ENCODE data around the gene MYO18A.

The MYO18A gene

DNA sequence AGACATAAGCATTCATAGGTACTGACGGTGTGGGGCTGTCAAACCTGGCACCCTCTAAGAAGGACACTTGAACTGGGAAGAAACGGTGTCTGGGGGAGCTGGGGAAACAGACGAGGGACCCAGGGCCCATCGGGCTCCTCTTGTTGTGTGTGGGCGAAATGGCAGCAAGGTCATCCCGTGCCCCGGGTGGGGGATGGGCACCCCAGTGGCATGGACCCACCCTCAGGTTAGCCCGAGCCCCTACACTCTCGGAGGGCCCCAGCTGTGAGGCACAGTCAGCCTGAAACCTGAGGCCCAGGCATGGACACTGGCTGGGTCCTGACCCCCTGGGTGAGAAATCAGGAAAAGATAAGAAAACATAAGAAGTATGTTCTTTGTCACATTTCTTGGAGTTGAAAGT is 57.1 kb downstream of the MYO18A start:
- no peak for DNase-seq (ENCODE audit: low read depth)

DNA sequence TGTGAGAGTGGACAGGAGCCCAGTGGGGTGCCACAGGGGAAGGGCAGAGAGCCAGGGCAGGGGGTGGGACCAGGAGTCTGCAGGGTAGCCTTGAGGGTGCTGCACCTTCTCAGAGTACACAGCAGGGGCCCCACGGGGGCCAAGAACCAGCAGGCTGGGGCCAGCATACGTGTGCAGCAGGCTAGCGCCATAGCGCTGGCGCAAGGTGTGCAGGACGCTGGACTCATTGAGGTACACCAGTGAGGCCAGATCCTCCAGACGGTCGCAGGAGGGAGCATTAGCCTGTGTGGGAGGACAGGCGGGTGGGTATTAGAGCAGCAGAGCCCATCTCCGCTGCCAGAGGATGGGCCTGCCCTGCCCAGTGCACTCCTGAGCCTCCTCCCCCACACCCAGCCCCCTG is 58.8 kb downstream of the MYO18A start:
- no peak for DNase-seq (ENCODE audit: low read depth)

DNA sequence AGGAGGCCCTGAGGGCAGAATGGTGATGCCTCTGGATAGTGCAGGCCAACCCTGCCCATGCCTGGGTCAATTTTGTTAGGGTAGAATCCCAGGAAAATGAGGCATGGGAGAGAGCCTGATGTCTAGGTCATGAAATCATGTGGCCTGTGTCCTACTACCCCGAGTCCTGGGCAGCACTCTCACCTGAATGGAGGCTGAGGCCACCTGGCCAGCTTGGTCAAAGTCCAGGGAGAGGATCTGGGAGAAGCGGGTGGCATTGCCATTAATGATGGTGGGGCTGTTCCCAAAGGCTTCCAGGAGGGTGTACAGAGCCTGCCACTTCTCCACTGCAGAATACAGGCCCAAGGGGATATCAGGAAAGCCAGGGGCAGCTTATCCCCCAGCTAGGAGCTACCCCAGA is 59.8 kb downstream of the MYO18A start:
- DNase-seq (ENCODE audit: low read depth) = no peak

DNA sequence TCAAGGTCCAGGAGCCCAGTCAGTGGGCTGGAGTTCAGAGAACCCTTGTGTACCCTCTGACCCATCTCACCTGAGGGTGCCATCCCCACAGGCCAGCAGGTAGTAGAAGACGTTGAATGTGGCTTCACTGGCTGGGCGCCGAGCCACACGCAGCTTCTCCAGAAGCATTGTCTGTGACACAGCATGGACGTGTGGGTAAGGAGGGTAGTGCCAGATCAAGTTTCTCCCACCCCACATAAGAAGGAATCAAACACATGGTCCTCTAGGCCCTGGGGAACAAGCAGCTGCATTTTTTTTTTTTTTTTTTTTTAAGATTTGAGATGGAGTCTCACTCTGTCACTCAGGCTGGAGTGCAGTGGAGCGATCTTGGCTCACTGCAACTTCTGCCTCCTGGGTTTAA is 60.9 kb downstream of the MYO18A start:
- no peak for DNase-seq (ENCODE audit: low read depth)

DNA sequence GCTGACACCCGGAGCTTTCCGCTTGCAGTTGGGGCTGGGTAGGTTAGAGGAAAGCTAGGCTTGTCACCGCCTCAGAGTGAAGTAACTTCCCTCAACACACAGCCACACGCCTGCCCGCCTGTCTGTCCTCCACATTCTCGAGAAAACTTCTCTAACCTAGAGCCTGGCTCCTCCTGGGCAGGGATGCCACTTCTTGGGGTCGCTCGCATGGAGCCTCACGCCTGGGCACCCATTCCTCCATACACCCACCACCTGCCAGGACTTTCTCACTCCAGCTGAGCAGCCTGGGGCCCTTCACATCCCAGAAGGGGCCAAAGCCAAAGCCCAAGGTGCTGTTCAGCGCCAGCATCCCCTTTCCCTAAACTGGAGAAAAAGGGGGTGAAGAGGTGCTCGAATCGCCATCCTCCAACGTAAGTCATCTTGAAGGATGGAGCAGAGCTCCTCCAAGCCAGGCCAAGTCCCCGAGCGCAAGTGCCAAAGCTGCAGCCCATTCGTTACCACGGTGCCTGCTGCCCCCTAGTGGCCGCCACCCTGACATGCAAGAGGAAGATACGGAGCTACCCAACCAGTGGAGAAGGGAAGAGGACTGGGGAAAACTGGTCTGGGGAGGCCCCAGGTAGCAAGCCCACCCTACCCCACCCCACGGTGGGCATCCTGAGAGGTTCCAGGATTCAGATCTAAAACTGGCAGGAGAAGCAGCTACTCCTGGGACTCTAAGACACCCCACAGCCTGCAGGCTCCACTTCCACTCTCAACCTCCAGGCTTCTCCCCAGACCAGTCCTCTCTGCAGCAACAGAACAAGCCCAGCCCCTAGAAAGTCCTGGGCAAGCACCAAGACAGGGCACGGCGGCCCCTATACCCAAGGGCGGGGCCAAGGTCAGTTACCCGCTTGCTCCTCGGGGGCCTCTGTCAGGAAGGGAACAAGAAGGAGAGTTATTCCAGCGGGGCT is 63.1 kb downstream of the MYO18A start:
- DNase-seq (ENCODE audit: low read depth) = peak; percentile 44

DNA sequence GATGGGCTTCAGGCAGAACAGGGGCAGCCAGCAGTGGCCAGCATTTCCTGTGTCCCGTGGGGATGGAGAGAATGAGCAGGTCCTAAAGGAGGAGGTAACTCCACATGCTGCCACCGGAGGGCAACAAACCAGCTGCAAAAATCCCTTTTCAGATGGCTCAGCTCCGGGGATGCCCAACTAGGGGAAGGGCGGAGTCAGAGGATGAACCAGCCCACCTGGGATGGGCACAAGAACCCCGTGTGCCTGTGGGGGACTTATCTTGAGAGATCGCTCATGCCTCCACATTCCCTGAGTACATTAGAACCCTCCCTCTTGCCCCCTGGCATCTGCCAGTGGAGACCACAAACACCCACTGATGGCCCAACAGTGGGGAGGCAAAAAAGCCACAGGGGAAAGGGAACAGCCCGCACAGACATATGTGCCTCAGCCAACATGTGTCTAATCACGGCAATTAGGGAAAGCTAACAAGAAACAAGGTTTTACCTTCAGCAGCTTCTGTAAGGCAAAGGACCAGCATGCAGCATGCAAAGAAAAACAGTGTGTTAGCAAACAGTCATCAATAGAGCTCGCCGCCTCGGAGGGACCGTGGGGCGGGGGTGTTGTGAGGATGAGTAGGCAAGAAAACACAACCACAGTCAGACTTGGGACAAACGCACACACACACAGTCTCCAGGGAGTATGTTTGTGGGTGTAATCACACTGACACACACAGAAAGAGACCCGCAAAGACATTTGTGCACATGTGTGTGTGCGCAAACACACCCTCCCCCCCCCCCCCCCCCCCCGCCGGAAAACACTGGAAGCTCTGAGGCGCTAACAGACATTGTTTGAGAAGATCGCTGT is 64.0 kb downstream of the MYO18A start:
- peak; percentile 42 for DNase-seq (ENCODE audit: low read depth)

DNA sequence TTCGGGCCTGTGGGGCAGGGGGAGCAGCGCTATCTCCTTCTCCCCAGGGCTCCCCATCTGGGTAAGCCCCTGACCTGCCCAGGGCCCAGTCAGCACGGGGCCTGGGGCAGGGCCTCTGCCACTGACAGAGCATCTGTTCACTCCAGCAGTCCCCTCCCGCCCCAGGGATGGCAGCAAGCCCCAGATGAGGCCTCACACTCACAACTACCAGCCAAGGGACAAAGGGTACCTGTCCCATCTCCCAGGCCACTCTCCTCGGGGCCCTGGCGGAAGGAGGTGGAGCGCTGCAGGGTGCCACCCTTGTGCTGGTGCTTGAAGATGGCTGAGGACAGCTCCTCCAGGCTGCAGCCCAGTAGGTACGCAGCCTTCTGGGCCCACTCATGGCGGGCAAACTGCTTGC is 64.8 kb downstream of the MYO18A start:
- no peak for DNase-seq (ENCODE audit: low read depth)

DNA sequence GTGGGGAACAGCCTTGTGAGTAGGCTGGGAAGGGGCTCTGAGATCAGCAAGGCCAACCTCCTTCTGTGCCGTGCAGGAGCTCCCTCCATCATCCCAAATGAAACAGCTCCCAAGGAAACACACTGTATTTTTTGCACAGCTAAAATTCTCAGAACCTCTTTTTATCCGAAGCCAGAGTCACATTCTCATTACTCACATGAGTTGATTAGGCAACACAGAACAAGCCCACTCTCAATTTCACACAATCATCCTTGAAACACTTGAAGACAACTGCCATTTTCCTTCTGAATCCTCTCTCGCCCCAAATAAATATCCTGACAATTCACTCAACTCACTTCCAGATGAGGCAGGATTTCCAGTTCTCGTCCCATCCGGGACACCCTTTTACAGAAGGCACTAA is 66.1 kb downstream of the MYO18A start:
- no peak for DNase-seq (ENCODE audit: low read depth)

DNA sequence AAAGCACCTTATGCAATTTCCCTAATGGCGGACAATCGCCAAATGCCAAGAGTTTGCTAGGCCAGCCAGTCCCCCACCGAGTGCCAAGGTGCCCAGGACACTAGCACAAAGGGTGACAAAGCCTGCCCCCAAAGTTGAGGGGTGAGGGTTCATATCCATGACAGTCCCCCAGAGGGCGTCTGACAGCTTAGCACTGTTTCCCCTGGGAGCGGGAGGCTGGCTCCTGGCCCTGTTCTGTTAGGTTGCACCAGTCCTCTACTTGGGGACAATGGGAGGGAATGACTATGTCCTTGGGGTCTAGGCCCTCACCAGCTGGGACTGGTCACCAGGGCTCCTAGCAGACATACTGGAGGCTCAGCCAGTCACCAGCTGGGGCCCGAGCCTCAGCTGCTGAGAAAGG is 66.9 kb downstream of the MYO18A start:
- DNase-seq (ENCODE audit: low read depth) = no peak

DNA sequence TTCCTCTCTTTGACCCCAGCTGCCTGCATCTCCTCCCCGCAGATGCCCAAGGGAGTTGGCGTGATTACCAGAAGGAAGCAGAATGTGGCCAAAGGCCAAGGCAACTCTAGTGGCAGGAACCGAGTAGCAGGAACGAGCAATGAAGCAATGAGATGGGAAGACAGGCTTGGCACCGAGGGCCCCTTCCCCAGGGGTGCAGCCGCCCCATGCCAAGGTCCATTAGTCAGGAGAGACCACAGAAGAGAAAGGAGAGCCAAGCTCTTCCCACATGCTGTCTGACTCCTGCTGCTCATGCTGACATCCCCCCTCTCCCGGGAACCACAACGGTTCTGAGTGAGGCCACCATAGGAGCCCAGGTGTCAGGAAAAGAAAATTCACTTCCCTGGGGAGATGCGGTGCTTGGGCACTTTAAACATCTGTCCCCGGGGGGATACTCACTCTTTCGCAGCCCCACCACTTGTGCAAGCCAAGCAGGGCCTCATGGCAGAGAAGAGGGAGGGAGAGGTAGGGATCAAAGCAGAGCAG is 67.4 kb downstream of the MYO18A start:
- DNase-seq (ENCODE audit: low read depth) = peak; percentile 94

DNA sequence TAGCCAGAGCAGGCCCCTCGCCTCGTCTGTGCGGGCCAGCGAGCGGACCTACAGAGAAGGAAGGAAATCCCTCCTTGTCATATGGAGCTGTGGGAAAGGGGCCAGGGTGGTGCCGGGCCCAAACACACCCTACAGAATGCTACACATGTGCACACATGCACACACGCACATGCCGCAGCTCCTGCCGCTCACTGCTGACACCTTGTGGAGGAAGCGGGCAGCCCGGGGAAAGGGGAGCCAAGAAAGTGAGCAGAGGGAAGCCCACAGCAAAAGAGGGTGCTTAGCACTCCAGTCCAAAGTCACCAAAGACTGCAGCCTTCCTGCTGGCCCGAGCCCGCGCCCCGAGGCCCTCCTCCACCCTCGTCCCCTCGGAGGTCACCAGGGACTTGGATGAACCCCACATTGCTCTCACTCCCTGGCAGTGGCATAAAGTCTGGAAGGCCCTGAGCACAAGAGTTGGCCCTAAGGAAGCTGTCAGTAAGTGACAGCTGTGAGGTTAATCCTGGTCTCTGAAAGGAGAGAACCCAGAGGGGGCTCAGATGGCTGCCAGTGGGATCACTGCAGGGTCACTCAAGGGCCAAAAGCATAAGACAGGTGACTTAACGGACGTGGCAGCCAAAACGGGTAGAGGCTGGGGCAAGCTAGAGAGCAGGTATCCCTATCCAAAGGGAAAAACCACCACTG is 68.2 kb downstream of the MYO18A start:
- DNase-seq (ENCODE audit: low read depth) = peak; percentile 64

DNA sequence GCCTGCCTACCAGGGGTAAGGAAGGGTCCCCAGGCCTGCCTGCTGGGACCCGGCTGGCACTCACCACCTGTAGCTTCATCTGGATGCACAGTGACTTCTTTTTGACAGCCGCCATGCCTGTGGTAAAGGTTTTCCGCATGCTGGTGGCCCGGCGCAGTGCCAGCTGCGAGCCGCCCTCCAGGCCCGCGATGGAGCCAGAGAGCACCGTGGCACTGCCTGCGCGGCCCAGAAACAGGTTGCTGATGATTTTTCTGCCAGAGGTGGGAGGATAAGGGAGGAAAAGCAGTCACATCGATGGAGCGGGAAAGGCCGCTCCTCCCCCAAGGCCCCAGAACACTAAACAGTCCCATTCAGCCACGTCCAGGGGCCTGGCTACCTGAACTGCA is 69.8 kb downstream of the MYO18A start:
- DNase-seq (ENCODE audit: low read depth) = no peak

DNA sequence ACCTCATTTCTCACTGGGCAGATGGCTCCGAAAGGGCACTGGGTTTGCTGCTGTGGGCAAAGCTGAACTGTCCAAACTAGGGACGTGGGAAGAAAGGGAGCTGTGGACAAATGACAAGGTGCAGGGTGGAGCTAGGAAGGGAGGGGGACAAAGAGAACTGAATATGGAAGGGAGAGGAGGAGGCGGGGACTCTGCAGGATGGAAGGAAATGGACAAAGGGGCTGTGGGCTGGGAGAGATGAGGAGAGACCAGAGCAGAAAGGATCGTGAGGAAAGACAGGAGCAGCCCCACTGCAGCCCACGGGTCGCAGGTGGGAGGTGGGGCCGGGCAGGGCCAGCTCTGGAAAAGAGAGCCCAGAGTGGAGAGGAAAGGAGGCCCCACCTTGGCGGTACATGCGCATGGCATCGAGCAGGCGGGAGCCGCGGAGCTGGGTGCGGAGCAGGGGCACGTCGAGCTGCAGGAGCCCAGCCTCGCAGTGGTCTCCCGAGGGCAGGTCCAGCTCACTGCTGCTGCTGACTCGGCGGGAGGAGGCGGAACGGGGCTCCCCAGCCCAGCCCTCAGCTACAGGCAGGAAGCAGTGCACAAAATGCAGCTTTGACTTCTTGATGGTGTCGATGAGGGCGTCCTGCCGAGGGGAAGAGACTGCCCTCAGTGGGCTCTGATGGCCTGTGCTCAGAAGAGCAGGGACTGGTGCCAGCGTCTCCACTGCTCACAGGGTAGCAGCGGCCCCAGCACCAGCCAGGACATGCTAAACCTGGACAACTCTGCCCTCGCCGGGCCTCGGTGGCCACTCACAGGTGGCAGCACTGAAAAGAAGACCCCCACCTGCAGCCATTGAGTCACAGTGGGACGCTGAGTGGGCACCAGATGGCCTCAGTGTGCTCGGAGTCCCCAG is 70.5 kb downstream of the MYO18A start:
- no peak for DNase-seq (ENCODE audit: low read depth)

DNA sequence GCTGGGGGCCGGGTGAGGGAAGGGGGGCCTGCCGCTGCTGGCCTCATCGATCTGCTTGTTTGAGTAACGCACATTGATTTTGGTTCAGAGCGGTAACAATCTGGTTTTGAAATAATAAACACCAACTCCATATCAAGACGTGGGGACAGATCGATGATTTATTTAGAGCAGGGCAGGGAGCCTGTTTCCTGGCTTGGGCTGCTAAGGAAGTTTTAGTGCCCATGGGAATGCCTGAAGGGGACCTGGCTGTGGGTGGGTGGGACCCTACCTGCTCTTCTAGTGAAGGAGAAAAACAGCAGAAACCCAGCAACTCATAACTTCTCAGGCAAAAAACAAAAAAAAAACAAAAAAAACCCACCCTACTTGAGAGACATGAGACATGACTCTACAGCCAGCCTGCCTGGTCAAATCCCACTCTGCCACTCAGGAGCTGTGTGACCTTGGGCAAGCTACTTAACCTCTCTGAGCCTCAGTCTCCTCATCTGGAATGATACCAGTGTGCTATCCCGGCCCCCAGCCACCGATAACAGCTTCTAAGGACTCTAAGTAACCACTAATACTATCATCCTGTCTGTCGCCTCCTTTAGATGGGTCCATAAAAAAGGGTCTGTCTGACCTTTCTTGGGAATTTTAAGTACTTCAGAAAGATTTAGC is 71.2 kb downstream of the MYO18A start:
- DNase-seq (ENCODE audit: low read depth) = no peak

DNA sequence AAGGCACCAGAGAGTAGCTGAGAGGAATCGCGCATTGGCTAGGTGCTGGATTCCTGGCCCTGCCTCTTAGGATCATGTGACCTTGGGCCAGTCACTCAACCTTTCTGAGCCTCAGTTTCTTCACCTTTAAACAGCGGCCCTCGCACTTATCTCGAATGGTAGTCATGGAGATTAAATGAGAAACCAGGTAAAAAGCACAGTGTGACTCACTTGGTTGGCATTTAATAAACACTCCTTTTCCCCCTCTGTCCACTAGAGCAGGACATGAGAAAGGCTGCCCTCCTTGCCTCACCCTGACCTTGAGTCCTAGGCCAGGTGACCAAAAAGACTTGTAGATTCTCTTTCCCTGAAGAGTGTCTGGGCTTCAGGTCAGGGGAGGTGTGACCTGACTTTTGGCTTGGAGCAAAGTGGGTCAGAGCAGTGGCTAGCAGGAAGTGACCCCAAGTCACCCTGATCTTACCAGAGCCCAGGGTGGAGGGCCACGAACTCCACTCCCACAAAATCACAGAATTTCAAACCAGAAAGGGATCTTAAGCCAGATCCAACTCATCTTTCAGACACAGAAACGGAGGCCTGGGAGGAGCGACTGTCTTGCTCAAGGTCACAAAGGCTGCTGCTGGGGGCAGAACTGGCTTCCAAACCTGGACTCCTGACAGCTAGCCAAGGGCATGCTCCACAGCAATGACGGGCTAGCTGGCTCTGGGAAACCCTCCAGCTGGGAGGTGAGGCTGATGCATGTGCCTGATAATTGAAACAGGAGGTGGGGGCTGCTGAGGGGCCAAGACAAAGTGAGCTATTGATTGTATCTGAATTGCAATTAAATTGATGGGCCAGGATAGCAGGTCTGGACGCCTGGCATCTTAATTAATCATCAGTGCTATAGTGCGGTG is 72.0 kb downstream of the MYO18A start:
- DNase-seq (ENCODE audit: low read depth) = no peak

DNA sequence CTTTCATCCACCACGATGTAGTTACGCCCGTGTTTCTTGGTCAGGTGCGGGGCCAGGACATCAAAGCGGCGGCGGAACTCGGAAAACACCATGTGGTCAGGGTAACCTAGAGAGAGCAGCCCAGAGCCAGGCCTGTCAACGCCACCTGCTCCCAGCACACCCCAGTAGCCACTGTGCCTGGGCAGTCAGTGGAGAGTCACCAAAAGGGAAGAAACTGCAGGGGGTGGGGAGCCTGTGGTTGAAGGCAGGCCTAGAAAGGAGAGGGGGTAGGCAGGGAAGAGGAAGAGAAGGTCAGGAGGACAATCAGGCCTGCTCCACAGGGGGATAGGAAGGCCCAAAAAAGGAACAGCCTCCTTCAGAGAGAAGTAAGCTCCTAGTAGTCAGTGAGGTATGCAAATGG is 73.1 kb downstream of the MYO18A start:
- no peak for DNase-seq (ENCODE audit: low read depth)

DNA sequence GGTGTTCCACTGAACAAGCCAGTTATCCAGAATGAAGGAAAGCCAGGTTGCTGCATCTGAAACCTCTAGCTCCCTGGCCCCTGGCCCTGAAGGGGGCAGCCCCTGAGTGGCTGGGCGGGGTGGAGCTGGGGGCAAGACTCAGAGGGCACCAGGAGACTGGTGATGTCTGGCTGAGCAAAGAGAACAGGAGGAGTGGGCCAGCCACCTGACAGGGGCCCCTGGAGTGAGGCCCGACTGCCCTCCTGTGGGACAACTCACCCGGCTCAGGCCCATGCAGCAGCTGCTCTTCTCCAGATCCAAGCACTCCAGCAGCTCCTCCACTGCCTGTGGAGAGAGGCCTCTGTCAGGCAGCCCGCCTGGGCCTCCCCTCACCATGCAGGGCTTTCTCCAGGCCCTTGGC is 76.9 kb downstream of the MYO18A start:
- no peak for DNase-seq (ENCODE audit: low read depth)

DNA sequence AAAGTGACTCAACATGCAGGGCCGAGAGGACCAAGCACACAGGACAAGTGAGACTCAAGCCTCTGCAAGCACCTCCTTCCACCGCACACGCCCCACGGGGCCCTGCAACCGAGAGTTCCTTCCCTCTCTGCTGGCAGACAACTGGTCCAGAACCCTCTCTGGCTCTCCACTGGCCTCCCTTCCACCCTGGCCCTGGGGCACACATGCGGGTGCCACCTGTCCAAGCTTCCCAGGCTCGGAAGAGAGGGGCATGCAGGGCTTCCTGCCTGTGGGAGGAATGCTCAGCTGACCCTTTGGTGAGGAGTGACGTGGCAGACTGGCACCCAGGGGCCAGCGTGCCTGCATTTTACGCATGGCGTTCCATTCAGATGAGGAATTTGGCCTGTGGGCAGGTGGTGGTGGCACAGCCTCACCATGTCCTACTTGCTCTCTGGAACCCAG is 77.4 kb downstream of the MYO18A start:
- peak; percentile 52 for DNase-seq (ENCODE audit: low read depth)

DNA sequence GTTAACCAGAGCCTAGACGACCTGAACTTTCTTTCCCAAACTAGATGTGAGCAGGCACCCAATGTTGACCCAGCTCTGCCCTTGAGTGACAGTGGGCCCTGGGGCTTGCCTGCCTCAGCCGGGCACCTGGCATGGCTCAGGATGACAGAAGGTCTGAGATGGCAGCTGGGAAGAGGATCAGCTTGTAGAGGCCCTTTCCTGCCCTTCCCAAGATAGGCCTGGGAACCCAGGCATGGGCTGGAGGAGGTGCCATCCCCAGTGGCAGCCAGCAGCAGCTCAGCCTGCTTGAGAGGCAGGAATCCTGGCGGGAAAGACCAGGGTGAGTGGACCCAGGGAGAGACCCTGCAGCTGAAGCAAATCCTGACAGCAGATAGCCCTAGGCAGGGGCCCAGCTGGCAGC is 78.2 kb downstream of the MYO18A start:
- no peak for DNase-seq (ENCODE audit: low read depth)

DNA sequence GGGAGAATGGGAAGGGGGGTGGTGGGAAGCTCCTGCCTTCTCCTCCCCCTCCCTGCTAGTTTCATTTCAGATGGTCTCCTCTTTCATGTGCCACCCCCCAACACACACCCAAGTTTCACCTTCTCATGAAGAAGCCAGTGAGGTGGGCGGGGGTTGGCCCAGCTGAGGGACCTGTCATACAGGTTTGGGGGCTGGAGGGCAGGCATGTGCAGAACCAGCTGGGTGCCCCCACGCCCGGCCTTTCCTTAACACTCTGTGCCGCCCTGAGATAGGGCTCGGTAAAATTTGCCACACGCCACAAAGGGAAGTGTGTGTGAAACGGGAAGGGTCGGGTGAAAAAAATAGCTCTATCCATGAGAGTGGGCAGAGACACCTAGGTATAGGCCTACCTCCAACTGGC is 79.9 kb downstream of the MYO18A start:
- DNase-seq (ENCODE audit: low read depth) = no peak

All from fibroblast of gingiva (primary cell).